Loucy (cell line): ENCODE results near the gene PEAK1.

Experiments
- H2AFZ ChIP-seq: fragments of 200-600 bp; sonication (generic); 2 replicates; pipeline ENCODE4 v1.6.0; 2016; ENCODE audit warnings: antibody characterized with exemption, mild to moderate bottlenecking, low read length, moderate library complexity
- H3F3A ChIP-seq: fragments of 200-600 bp; 2 replicates; pipeline ENCODE4 v1.6.0; 2016; ENCODE audit warnings: antibody characterized with exemption, low read depth, mild to moderate bottlenecking
- H3K27me3 ChIP-seq: fragments of 200-600 bp; sonication (generic); 2 replicates; pipeline ENCODE4 v1.6.1; 2014; ENCODE audit warnings: low read length, mild to moderate bottlenecking; ENCODE audit not compliant: insufficient read depth, poor library complexity, severe bottlenecking
- H3K36me3 ChIP-seq: fragments of 200-600 bp; sonication (generic); 2 replicates; pipeline ENCODE4 v1.6.1; 2016; ENCODE audit warnings: low read length; ENCODE audit not compliant: insufficient read depth
- H3K4me1 ChIP-seq: fragments of 200-600 bp; sonication (generic); 2 replicates; pipeline ENCODE4 v1.5.1; 2014; ENCODE audit warnings: low read length, mild to moderate bottlenecking; ENCODE audit not compliant: insufficient read depth, poor library complexity, severe bottlenecking
- H3K4me2 ChIP-seq: fragments of 200-600 bp; sonication (generic); 2 replicates; pipeline ENCODE4 v1.6.0; 2014; ENCODE audit warnings: antibody characterized with exemption, low read length, low read depth, mild to moderate bottlenecking; ENCODE audit not compliant: poor library complexity, severe bottlenecking
- H3K4me3 ChIP-seq: fragments of 200-600 bp; sonication (generic); 2 replicates; pipeline ENCODE4 v1.5.1; 2014; ENCODE audit warnings: low read length, mild to moderate bottlenecking, mixed read lengths; ENCODE audit not compliant: poor library complexity, severe bottlenecking
- H3K79me2 ChIP-seq: fragments of 200-600 bp; sonication (generic); 2 replicates; pipeline ENCODE4 v1.6.1; 2014; ENCODE audit warnings: low read length; ENCODE audit not compliant: insufficient read depth
- H3K9ac ChIP-seq: fragments of 200-600 bp; sonication (generic); 2 replicates; pipeline ENCODE4 v1.6.0; 2014; ENCODE audit warnings: mild to moderate bottlenecking, low read depth, low read length, moderate library complexity; ENCODE audit not compliant: poor library complexity, severe bottlenecking
- H3K9me2 ChIP-seq: fragments of 200-600 bp; sonication (generic); replicated peaks from 2 replicates; pipeline ENCODE4 v1.6.1; 2016; ENCODE audit warnings: low read depth, low read length, mixed read lengths
- H3K9me3 ChIP-seq: fragments of 200-600 bp; sonication (generic); 2 replicates; pipeline ENCODE4 v1.6.1; 2014; ENCODE audit warnings: mild to moderate bottlenecking, antibody characterized with exemption, low read length, low read depth; ENCODE audit not compliant: insufficient read depth
- H4K20me1 ChIP-seq: fragments of 200-600 bp; sonication (generic); 2 replicates; pipeline ENCODE4 v1.6.0; 2014; ENCODE audit warnings: antibody characterized with exemption, low read length, mild to moderate bottlenecking; ENCODE audit not compliant: insufficient read depth, poor library complexity, severe bottlenecking
- EZH2phosphoT487 ChIP-seq: fragments of 200-600 bp; IDR thresholded peaks from 2 replicates; pipeline ENCODE4 v1.6.1; 2018; ENCODE audit warnings: antibody characterized with exemption, mild to moderate bottlenecking, moderate library complexity, borderline replicate concordance
- TF ChIP-seq, protein P1 (sequence below): fragments of 200-600 bp; sonication (generic); conservative IDR thresholded peaks from 2 replicates; pipeline ENCODE4 v1.5.1; 2014; ENCODE audit warnings: mild to moderate bottlenecking, antibody characterized with exemption, low read length

PEAK1 gene

DNA sequence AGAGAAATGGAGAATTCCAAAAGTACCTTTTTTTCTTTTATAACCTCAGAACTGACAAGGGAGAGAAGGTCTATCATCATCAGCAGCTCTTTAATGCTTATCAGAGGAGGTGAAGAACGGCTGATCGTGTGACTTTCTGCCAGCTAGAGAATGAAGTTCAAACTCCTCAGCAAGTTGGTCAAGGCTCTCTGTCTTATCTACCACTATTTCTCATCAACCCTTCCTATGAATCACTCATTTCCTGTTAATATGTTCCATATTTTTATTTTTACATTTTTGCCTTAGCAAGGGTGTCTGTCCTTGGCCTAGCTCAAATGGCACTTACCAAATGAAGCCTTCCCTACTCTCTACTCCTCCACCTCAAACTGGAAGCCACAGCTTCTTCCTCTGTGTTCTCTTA lies 275.9 kb downstream of the PEAK1 start:
- Histone ChIP-seq H2AFZ (no peak overlapping the region), H3K4me3 (no peak overlapping the region), H3K4me2 (no peak overlapping the region), H3K27me3 (no peaks in the 10 kb centered on the region), H3K4me1 (peaks cover 11% of the 10 kb centered on the region), H3K36me3 (peaks cover 11% of the 10 kb centered on the region), H3F3A (no peaks in the 10 kb centered on the region), H3K9me3 (peaks cover 7% of the 10 kb centered on the region; the same call in 1 of the 2 replicates), H3K79me2 (no peaks in the 10 kb centered on the region), H3K9me2 (no peaks in the 10 kb centered on the region), H3K9ac (no peak overlapping the region), H4K20me1 (no peaks in the 10 kb centered on the region)
- TF ChIP-seq EZH2phosphoT487, result no peak
- TF ChIP-seq, protein P1, sequence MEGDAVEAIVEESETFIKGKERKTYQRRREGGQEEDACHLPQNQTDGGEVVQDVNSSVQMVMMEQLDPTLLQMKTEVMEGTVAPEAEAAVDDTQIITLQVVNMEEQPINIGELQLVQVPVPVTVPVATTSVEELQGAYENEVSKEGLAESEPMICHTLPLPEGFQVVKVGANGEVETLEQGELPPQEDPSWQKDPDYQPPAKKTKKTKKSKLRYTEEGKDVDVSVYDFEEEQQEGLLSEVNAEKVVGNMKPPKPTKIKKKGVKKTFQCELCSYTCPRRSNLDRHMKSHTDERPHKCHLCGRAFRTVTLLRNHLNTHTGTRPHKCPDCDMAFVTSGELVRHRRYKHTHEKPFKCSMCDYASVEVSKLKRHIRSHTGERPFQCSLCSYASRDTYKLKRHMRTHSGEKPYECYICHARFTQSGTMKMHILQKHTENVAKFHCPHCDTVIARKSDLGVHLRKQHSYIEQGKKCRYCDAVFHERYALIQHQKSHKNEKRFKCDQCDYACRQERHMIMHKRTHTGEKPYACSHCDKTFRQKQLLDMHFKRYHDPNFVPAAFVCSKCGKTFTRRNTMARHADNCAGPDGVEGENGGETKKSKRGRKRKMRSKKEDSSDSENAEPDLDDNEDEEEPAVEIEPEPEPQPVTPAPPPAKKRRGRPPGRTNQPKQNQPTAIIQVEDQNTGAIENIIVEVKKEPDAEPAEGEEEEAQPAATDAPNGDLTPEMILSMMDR, result no peak

DNA sequence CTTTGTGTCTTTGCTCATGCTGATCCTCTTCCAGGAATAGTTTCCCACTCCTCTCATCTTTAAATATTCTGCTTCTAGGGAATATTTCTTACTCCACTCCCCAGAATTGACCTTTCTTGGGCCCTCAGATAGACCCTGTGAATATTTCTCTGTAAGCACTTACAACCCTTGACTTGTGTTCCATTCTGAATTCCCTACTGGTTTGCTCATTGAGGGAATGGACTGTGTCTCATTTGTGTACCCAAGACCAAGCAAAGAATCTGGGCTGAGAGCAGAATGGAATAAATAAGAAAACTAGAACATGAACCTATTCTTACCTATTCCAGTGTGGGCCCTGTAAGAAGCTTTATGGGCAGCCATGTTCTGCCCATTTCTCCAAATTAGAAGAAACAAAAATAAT lies 276.3 kb downstream of the PEAK1 start:
- Histone ChIP-seq H3K9me3 (peaks cover 7% of the 10 kb centered on the region; the same call in 1 of the 2 replicates), H3K4me1 (peaks cover 11% of the 10 kb centered on the region), H2AFZ (no peak overlapping the region), H4K20me1 (no peaks in the 10 kb centered on the region), H3K9me2 (no peaks in the 10 kb centered on the region), H3K36me3 (peaks cover 11% of the 10 kb centered on the region), H3K79me2 (no peaks in the 10 kb centered on the region), H3K9ac (no peak overlapping the region), H3K4me2 (no peak overlapping the region), H3F3A (no peaks in the 10 kb centered on the region), H3K4me3 (no peak overlapping the region), H3K27me3 (no peaks in the 10 kb centered on the region)
- no peak for TF ChIP-seq EZH2phosphoT487
- TF ChIP-seq, protein P1, result no peak

DNA sequence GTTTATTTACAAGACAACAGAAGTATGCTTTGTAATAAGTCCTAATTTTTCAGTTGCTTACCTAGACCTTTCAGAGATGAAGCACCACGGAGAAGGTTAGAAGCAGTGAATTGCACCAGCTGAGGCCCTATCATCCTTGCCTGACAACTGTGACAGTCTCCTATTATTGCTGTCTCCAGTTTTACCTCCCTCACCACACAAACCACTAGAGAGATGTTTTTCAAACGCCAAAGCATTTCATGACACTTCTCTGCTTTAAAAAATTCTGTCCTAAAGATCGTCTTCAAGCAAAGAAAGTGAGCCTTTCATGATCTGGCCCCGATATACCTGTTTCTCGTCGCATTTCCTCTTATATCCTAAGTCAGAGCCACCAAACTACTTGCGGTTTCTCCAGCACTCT lies 276.7 kb downstream of the PEAK1 start:
- peaks cover 11% of the 10 kb centered on the region for H3K4me1 ChIP-seq
- H3K36me3 ChIP-seq, result peaks cover 11% of the 10 kb centered on the region
- H3K4me2 ChIP-seq, result no peak overlapping the region
- TF ChIP-seq, protein P1, result no peak
- no peak for TF ChIP-seq EZH2phosphoT487
- no peaks in the 10 kb centered on the region for H3K79me2 ChIP-seq
- no peaks in the 10 kb centered on the region for H3K27me3 ChIP-seq
- no peaks in the 10 kb centered on the region for H4K20me1 ChIP-seq
- H3F3A ChIP-seq, result no peaks in the 10 kb centered on the region
- H3K9me2 ChIP-seq, result no peaks in the 10 kb centered on the region
- peaks cover 7% of the 10 kb centered on the region; the same call in 1 of the 2 replicates for H3K9me3 ChIP-seq
- no peak overlapping the region for H2AFZ ChIP-seq
- no peak overlapping the region for H3K9ac ChIP-seq
- H3K4me3 ChIP-seq, result no peak overlapping the region
